UCSD-AML1 (cell line): ENCODE results near the gene SRP68.
"Not testable (repeated sequence)": the region's sequence is repeated elsewhere in the genome, so short reads cannot be mapped to it uniquely, and the experiment has no call there.

Source experiments
- DNase-seq: peaks from one replicate; lab custom pipeline; 2025; ENCODE audit not compliant: unreplicated experiment; lab: John Stamatoyannopoulos, UW

SRP68 gene

GRCh38 chr17:76048025-76048605 lies 24.2 kb downstream of the SRP68 start:
- DNase-seq, result no peak

GRCh38 chr17:76046064-76046463 lies 26.3 kb downstream of the SRP68 start:
- DNase-seq, result no peak

GRCh38 chr17:76044475-76045007 lies 27.8 kb downstream of the SRP68 start:
- DNase-seq, result not testable (repeated sequence)

GRCh38 chr17:76042868-76043267 lies 29.4 kb downstream of the SRP68 start:
- DNase-seq, result not testable (repeated sequence)

- DNase-seq, result no peak
These were observed 31.9 kb downstream of the SRP68 start for GRCh38 chr17:76040376-76040775.

GRCh38 chr17:76039121-76039520 lies 33.2 kb downstream of the SRP68 start:
- no peak for DNase-seq

GRCh38 chr17:76038050-76038449 lies 34.3 kb downstream of the SRP68 start:
- no peak for DNase-seq

- DNase-seq, result no peak
These were observed 35.6 kb downstream of the SRP68 start for GRCh38 chr17:76036497-76037261.

GRCh38 chr17:76034428-76035350 lies 37.6 kb downstream of the SRP68 start:
- DNase-seq, result no peak

- DNase-seq, result no peak
These were observed 39.2 kb downstream of the SRP68 start for GRCh38 chr17:76033139-76033538.

- DNase-seq, result no peak
These were observed 39.6 kb downstream of the SRP68 start for GRCh38 chr17:76032780-76033108.

GRCh38 chr17:76032073-76032779 lies 40.1 kb downstream of the SRP68 start:
- DNase-seq, result no peak

GRCh38 chr17:76027159-76027839 lies 45.0 kb downstream of the SRP68 start, which contains the start of gene EVPL:
EVPL (minus strand) TSS chr17:76027306; CDS start chr17:76027198, 108 bp downstream.
- DNase-seq, result no peak

GRCh38 chr17:76026714-76027158 lies 45.6 kb downstream of the SRP68 start:
- no peak for DNase-seq

GRCh38 chr17:76025294-76025693 lies 47.0 kb downstream of the SRP68 start:
- DNase-seq, result no peak

GRCh38 chr17:76024353-76024752 lies 48.0 kb downstream of the SRP68 start:
- no peak for DNase-seq

- no peak for DNase-seq
These were observed 48.4 kb downstream of the SRP68 start for GRCh38 chr17:76023900-76024237.

- no peak for DNase-seq
These were observed 49.1 kb downstream of the SRP68 start for GRCh38 chr17:76022973-76023899.

- DNase-seq, result no peak
These were observed 50.0 kb downstream of the SRP68 start for GRCh38 chr17:76022285-76022684.
